HUDEP-2 (cell line): Measurements from ENCODE around the gene ANKRD9.

Experiments used
- DNase-seq, 76 experiments: peaks; one replicate each; lab custom pipeline; 2025; ENCODE audit not compliant: unreplicated experiment in 76 of 76; lab: John Stamatoyannopoulos, UW

ANKRD9 gene

DNA sequence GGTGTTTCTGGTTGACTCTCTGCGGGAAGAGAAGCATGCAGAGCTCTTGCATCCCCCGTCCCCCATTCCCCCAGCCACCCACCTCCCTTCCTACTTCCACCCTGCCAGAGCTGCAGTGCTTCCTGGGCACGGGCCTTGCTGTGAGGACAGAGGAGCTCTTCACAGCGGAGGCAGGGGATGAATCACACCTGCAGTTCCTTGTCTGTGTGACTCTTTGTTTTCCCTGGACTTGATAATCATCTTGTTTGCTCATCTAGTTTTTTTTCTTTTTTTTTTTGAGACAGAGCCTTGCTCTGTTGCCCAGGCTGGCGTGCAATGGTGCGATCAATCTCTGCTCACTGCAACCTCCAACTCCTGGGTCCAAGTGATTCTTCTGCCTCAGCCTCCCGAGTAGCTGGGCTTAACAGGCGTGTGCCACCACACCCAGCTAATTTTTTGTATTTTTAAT, 27.8 kb downstream of the ANKRD9 start:
- DNase-seq = no peak

DNA sequence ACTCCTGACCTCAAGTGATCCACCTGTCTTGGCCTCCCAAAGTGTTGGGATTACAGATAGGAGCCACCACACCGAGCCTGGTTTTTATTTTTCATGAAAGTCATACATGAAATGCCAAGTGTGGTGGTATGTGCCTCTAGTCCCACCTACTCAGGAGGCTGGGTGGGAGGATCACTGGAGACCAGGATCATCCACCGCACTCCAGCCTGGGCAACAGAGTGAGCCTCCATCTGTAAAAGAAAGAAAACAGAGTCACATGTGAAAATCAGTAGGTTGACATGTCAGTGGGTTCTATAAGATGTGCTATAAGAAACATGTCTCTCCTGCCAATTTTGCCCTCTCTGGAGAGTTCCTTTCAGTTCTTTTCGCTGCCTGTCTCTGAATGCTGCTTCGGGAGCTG, 28.2 kb downstream of the ANKRD9 start:
- no peak for DNase-seq

DNA sequence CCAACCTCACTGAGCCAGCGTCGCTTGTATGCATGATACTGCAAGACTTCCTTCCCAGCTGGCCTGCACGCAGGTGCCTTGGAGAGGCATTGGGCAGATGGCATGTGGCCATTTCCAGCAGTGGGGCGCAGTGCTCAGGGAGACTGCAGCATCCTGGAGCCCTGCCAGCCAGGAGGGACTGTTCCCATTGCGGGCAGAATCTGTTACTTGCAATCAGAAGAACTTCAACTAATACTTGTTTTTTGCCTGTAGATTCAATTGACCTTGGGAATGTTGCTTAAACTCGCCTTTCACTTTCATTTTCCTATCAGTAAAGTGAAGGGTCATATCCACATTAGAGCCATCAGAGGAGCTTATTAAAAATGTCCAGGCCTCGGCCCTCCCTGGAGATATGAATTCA, 29.8 kb downstream of the ANKRD9 start:
- no peak for DNase-seq

GRCh38 chr14:102479107-102479506, 30.5 kb downstream of the ANKRD9 start:
- no peak for DNase-seq

DNA sequence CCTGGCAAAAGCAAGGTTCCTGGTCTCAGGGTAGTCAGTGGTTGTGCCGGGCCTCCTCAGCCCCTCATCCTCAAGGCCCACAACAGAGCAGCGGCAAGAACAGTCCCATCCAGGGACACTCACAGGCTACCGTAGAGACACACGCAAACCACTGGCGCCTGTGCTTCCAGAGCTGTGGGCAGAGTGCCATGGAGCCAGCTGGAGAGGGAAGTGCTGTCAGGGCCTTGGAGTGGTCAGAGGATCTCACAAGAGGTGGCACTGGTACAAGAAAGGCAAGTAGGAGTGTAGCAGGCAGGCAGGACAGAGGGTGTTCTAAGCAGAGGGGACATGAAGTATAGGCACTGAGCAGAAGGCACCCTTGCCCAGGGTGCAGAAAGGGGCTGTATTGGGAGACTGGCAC, 34.6 kb downstream of the ANKRD9 start:
- DNase-seq = no peak

- no peak for DNase-seq
These were observed 36.0 kb downstream of the ANKRD9 start for GRCh38 chr14:102473559-102473958.

DNA sequence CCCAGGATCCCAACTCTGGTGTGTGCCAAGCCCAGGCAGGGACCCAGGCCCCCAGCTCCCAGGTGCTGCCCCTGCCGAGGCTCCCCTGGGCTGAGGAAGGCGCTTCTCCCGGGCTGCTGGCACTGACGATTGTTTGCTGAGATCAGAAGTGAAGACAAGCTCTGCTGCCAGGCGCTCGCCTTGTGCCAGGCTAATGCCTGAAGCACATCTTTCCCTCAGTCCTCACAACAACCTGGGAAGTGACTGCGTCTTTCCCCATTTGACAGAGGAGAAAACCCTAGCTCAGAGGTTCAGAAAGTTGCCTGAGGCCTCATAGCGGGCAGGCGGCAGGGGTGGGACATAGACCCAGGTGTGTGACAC, 36.8 kb downstream of the ANKRD9 start:
- no peak for DNase-seq

- no peak for DNase-seq
These were observed 37.4 kb downstream of the ANKRD9 start for GRCh38 chr14:102471921-102472790.

- DNase-seq = no peak
These were observed 40.3 kb downstream of the ANKRD9 start for GRCh38 chr14:102469261-102469660.

- no peak for DNase-seq
These were observed 44.7 kb downstream of the ANKRD9 start for GRCh38 chr14:102464846-102465341.

DNA sequence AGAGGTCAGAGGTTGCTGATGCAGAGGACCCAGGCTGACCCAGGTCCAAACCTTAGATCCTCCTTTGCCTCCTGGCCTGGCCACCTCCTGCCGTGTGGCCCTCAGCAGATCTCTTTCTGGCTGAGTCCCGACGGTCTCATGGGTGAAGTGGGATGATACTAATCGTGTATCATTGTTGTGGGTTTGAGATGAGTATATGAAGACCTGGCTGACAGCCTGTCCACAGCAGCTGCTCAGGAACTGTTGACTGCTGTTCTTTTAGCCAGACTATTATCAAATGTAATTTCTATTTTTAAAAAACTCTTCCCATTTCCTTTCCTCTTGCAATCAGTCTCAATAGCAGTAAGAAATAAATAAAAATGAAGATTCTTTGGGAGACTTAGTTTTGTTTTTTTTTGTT, 45.6 kb downstream of the ANKRD9 start:
- no peak for DNase-seq

- DNase-seq = no peak
These were observed 47.2 kb downstream of the ANKRD9 start for GRCh38 chr14:102462391-102462790.

- no peak for DNase-seq
These were observed 47.9 kb downstream of the ANKRD9 start for GRCh38 chr14:102461490-102462338.

GRCh38 chr14:102457509-102457908, 52.1 kb downstream of the ANKRD9 start:
- DNase-seq = no peak

GRCh38 chr14:102454711-102455110, 54.9 kb downstream of the ANKRD9 start:
- DNase-seq = no peak

DNA sequence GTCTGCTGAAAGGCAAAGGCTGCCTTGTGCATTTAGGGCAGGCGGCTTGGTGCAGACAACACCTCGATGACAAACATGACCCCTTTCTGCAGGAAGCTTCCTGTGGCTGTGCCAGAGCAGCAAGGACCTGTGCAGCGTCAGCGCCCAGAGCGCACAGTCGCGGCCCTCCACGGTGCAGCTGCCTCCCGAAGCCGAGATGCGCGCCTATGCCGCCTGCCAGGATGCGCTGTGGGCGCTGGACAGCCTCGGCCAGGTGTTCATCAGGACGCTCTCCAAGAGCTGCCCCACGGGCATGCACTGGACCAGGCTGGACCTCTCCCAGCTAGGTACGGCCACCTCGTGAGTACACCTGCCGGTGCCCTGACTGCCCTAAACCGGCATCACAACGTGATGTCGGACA, 57.3 kb downstream of the ANKRD9 start:
- DNase-seq = no peak
